ENCODE data around the gene DDB1.

GRCh38 chr11:61368646-61369045 is 35.7 kb upstream of the DDB1 start:
- no peak for TF ChIP-seq CTCF (IDR thresholded peaks at IDR 0.05)
- no peak for TF ChIP-seq REST (IDR thresholded peaks at IDR 0.05; ENCODE audit: low read depth, low read length)
- no peak for TF ChIP-seq TCF12 (IDR thresholded peaks at IDR 0.05)
- no peak for TF ChIP-seq CHD2 (IDR thresholded peaks at IDR 0.05; ENCODE audit: low read length, partially characterized antibody)
- TF ChIP-seq YY1 (IDR thresholded peaks at IDR 0.05; ENCODE audit: low read depth) = no peak
- no peak for TF ChIP-seq RCOR1 (IDR thresholded peaks at IDR 0.05; ENCODE audit: low read length)
- TF ChIP-seq POLR2AphosphoS5 (IDR thresholded peaks at IDR 0.05; ENCODE audit: low read depth, low read length) = no peak
- TF ChIP-seq TAF1 (IDR thresholded peaks at IDR 0.05; ENCODE audit: borderline replicate concordance, low read depth, low read length) = no peak
- no peak for TF ChIP-seq RAD21 (IDR thresholded peaks at IDR 0.05; ENCODE audit: low read length)
- TF ChIP-seq MAX (IDR thresholded peaks at IDR 0.05; ENCODE audit: low read depth) = no peak
- TF ChIP-seq FOXM1 (IDR thresholded peaks at IDR 0.05; ENCODE audit: low read depth) = no peak
- no peak for TF ChIP-seq NFIC (IDR thresholded peaks at IDR 0.05; ENCODE audit: borderline replicate concordance)
- TF ChIP-seq MEF2A (IDR thresholded peaks at IDR 0.05; ENCODE audit: borderline replicate concordance, low read depth) = no peak

All from SK-N-SH (cell line).